HepG2 (cell line): ENCODE measurements around the gene EFNA2. TPM values are rescaled to one million over a fixed set of nuclear protein-coding genes. Genes with fewer than 3 reads are reported as not detected.

Source experiments
- ARHGAP35 ChIP-seq: sonication (generic); formaldehyde crosslinking; IDR thresholded peaks from 2 replicates; pipeline ENCODE4 v1.9.0; 2022; ENCODE audit warnings: mild to moderate bottlenecking, inconsistent platforms, moderate library complexity, missing genetic modification reagents, borderline replicate concordance
- ESRRA ChIP-seq: sonication (generic); formaldehyde crosslinking; IDR thresholded peaks from 2 replicates; pipeline ENCODE4 v1.5.1; 2020; ENCODE audit warnings: mild to moderate bottlenecking, low read depth, missing genetic modification reagents
- FOXA3 ChIP-seq: IDR thresholded peaks from 2 replicates; pipeline ENCODE4 v1.6.1; 2016; ENCODE audit warnings: missing genetic modification reagents, missing compliant biosample characterization
- FOXK1 ChIP-seq: sonication (generic); formaldehyde crosslinking; IDR thresholded peaks from 2 replicates; pipeline ENCODE4 v1.4.0; 2020; ENCODE audit warnings: low read depth, missing genetic modification reagents, borderline replicate concordance
- MEIS1 ChIP-seq: sonication (generic); formaldehyde crosslinking; IDR thresholded peaks from 2 replicates; pipeline ENCODE4 v1.9.0; 2021; ENCODE audit warnings: mild to moderate bottlenecking, missing genetic modification reagents, moderate library complexity, borderline replicate concordance
- MIER3 ChIP-seq: IDR thresholded peaks from 2 replicates; pipeline ENCODE4 v1.6.1; 2016; ENCODE audit warnings: missing compliant biosample characterization, borderline replicate concordance
- SAFB2 ChIP-seq: sonication (generic); formaldehyde crosslinking; IDR thresholded peaks from 2 replicates; pipeline ENCODE4 v1.5.1; 2020; ENCODE audit warnings: missing genetic modification reagents, low read depth, mild to moderate bottlenecking, borderline replicate concordance
- XBP1 ChIP-seq: sonication (generic); formaldehyde crosslinking; IDR thresholded peaks from 2 replicates; pipeline ENCODE4 v1.5.0; 2020; ENCODE audit warnings: missing genetic modification reagents
- ZBTB2 ChIP-seq: sonication (generic); formaldehyde crosslinking; IDR thresholded peaks from 2 replicates; pipeline ENCODE4 v1.8.0; 2022; ENCODE audit warnings: low read depth, missing genetic modification reagents
- ZBTB37 ChIP-seq: sonication (generic); formaldehyde crosslinking; IDR thresholded peaks from 2 replicates; pipeline ENCODE4 v1.4.0; 2020; ENCODE audit warnings: mild to moderate bottlenecking, missing genetic modification reagents
- ZNF331 ChIP-seq: sonication (generic); formaldehyde crosslinking; IDR thresholded peaks from 2 replicates; pipeline ENCODE4 v1.4.0; 2020; ENCODE audit warnings: missing genetic modification reagents
- ZNF546 ChIP-seq: sonication (generic); formaldehyde crosslinking; conservative IDR thresholded peaks from 2 replicates; pipeline ENCODE4 v1.8.1; 2023; ENCODE audit warnings: mild to moderate bottlenecking, missing genetic modification reagents
- ZSCAN21 ChIP-seq: sonication (generic); formaldehyde crosslinking; IDR thresholded peaks from 2 replicates; pipeline ENCODE4 v1.8.0; 2022; ENCODE audit warnings: mild to moderate bottlenecking, missing genetic modification reagents, moderate library complexity, borderline replicate concordance
- polyA plus RNA-seq, 8 experiments: library from polyadenylated mRNA; depleted of rRNA in 3 of 8; stranded (reverse) in 7 of 8; unstranded in 1 of 8; fragments of >200 nt; fragmentation: Illumina TruSeq in 4 of 8; extraction: Trizol in 4 of 8; gene quantifications; 2 replicates each; pipeline versions ENCODE4 v1.2.1 to v1.2.3, GENCODE V29; 2011 to 2016; ENCODE audit warnings: low read depth in 4 of 8, missing spikeins in 1 of 8, mixed read lengths in 1 of 8; ENCODE audit not compliant: insufficient read depth in 1 of 8
- total RNA-seq, 5 experiments: library from RNA; depleted of rRNA; stranded (reverse); fragments of >200 nt; fragmentation: Illumina TruSeq; extraction: Trizol; gene quantifications; 2 replicates each; pipeline ENCODE4 v1.2.3, GENCODE V29; 2016; ENCODE audit warnings: low read depth in 1 of 5
- TF ChIP-seq, protein P1 (sequence below): fragments of 450-650 bp; IDR thresholded peaks from 2 replicates; pipeline ENCODE4 v1.6.1; 2016
- TF ChIP-seq, protein P2 (sequence below): sonication (generic); formaldehyde crosslinking; IDR thresholded peaks from 2 replicates; pipeline ENCODE4 v1.5.0; 2020; ENCODE audit warnings: mild to moderate bottlenecking, missing genetic modification reagents, moderate library complexity
- TF ChIP-seq, protein P3 (sequence below): sonication (generic); formaldehyde crosslinking; IDR thresholded peaks from 2 replicates; pipeline ENCODE4 v1.4.0; 2020; ENCODE audit warnings: missing genetic modification reagents, borderline replicate concordance

Gene EFNA2
- total and polyA plus RNA-seq, 2 of the 13 experiments (the other 11 are each of a cell fraction or from before 2014, with no cell fraction given), result 6.0 to 9.9 TPM

DNA sequence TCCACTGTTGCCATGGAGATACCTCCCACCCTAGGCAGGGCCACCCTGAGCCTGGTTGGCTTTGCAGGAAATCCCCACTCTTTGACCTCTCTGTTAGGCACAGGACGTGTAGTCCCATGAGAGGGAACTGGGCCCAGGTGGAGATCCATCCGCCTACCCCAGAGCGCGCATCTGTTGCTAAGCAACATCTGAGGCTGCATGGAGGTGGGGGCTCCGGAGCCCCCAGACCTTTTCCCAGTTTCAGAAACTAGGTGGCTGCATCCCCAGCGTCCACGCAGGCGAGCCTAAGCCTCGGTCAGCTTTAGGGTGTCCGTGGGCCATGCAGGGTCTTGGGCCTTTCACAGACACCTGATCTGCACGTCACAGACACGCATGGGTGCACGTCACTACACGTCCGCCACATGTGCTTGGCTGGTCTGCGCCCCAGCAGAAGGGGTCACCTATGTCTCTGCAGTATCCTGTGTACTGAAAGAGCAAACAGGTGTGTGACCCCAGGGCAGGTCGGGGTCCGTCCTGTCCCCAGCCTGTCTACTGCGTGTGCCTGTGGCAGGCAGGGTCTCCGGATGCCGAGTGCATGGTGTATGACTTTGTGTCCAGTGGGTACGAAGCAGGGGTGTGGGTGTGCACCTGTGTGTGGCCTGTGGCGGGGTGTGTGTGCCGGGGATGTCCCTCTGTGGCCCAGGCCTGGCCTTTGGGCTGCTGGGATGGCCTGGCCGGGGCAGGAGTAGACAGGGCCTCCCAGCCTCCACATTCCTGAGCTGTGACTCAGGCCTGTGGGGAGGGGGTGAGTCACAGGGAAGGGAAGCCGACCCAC lies 20.7 kb upstream of the EFNA2 start (continued):
- TF ChIP-seq MIER3 (CRISPR knock-in tag) (peak; percentile 78), ZBTB2 (no peak), ZSCAN21 (peak; percentile 24; the same call in 1 of the 2 replicates), MEIS1 (no peak), XBP1 (no peak), FOXA3 (CRISPR knock-in tag) (0 out of 2 replicates have a peak, but pooled peaks have one; percentile 20), ZBTB37 (CRISPR knock-in tag) (no peak), ARHGAP35 (0 out of 2 replicates have a peak, but pooled peaks have one; percentile 54), SAFB2 (CRISPR knock-in tag) (peak; percentile 16; the same call in 1 of the 2 replicates), ESRRA (CRISPR knock-in tag) (peak; percentile 68; the same call in 1 of the 2 replicates), FOXK1 (CRISPR knock-in tag) (peak; percentile 42; the same call in 1 of the 2 replicates), ZNF546 (CRISPR knock-in tag) (no peak), ZNF331 (peak; percentile 40; the same call in 1 of the 2 replicates)
- TF ChIP-seq, protein P1, sequence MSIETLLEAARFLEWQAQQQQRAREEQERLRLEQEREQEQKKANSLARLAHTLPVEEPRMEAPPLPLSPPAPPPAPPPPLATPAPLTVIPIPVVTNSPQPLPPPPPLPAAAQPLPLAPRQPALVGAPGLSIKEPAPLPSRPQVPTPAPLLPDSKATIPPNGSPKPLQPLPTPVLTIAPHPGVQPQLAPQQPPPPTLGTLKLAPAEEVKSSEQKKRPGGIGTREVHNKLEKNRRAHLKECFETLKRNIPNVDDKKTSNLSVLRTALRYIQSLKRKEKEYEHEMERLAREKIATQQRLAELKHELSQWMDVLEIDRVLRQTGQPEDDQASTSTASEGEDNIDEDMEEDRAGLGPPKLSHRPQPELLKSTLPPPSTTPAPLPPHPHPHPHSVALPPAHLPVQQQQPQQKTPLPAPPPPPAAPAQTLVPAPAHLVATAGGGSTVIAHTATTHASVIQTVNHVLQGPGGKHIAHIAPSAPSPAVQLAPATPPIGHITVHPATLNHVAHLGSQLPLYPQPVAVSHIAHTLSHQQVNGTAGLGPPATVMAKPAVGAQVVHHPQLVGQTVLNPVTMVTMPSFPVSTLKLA, result peak; percentile 19; the same call in 1 of the 2 replicates
- TF ChIP-seq, protein P2, sequence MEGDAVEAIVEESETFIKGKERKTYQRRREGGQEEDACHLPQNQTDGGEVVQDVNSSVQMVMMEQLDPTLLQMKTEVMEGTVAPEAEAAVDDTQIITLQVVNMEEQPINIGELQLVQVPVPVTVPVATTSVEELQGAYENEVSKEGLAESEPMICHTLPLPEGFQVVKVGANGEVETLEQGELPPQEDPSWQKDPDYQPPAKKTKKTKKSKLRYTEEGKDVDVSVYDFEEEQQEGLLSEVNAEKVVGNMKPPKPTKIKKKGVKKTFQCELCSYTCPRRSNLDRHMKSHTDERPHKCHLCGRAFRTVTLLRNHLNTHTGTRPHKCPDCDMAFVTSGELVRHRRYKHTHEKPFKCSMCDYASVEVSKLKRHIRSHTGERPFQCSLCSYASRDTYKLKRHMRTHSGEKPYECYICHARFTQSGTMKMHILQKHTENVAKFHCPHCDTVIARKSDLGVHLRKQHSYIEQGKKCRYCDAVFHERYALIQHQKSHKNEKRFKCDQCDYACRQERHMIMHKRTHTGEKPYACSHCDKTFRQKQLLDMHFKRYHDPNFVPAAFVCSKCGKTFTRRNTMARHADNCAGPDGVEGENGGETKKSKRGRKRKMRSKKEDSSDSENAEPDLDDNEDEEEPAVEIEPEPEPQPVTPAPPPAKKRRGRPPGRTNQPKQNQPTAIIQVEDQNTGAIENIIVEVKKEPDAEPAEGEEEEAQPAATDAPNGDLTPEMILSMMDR, result peak; percentile 15; the same call in 1 of the 2 replicates
- TF ChIP-seq, protein P3, sequence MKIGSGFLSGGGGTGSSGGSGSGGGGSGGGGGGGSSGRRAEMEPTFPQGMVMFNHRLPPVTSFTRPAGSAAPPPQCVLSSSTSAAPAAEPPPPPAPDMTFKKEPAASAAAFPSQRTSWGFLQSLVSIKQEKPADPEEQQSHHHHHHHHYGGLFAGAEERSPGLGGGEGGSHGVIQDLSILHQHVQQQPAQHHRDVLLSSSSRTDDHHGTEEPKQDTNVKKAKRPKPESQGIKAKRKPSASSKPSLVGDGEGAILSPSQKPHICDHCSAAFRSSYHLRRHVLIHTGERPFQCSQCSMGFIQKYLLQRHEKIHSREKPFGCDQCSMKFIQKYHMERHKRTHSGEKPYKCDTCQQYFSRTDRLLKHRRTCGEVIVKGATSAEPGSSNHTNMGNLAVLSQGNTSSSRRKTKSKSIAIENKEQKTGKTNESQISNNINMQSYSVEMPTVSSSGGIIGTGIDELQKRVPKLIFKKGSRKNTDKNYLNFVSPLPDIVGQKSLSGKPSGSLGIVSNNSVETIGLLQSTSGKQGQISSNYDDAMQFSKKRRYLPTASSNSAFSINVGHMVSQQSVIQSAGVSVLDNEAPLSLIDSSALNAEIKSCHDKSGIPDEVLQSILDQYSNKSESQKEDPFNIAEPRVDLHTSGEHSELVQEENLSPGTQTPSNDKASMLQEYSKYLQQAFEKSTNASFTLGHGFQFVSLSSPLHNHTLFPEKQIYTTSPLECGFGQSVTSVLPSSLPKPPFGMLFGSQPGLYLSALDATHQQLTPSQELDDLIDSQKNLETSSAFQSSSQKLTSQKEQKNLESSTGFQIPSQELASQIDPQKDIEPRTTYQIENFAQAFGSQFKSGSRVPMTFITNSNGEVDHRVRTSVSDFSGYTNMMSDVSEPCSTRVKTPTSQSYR (CRISPR knock-in tag), result 0 out of 2 replicates have a peak, but pooled peaks have one; percentile 47
